HFFc6 (cell line): ENCODE data around the gene MAFF. TPM values are rescaled to one million over a fixed set of nuclear protein-coding genes. Genes with fewer than 3 reads are reported as not detected.

Experiments
- DNase-seq: peaks from one replicate; pipeline ENCODE4 v3.0.0-alpha.2; 2018
- H3K27ac Mint-ChIP-seq: 2 replicates; pipeline ENCODE4 v1.8.0; 2020; ENCODE audit warnings: mild to moderate bottlenecking, mixed read lengths
- H3K27me3 Mint-ChIP-seq: 2 replicates; pipeline ENCODE4 v1.8.0; 2021; ENCODE audit warnings: mild to moderate bottlenecking, moderate library complexity, mixed read lengths; ENCODE audit not compliant: insufficient read depth
- H3K36me3 Mint-ChIP-seq: 2 replicates; pipeline ENCODE4 v1.8.0; 2021; ENCODE audit warnings: low read depth, mixed read lengths
- H3K4me1 Mint-ChIP-seq: 2 replicates; pipeline ENCODE4 v1.8.0; 2020; ENCODE audit warnings: low read depth, mixed read lengths
- H3K4me3 Mint-ChIP-seq: 2 replicates; pipeline ENCODE4 v1.8.0; 2020; ENCODE audit warnings: mild to moderate bottlenecking, moderate library complexity, mixed read lengths
- H3K9me3 Mint-ChIP-seq: 2 replicates; pipeline ENCODE4 v1.8.0; 2020; ENCODE audit warnings: mild to moderate bottlenecking, mixed read lengths
- total RNA-seq, 6 experiments: library from RNA; stranded (reverse); fragmentation: NEBNext Ultra II Directional; extraction: Animal tissue kit (Norgen Biotek cat#: 25700); gene quantifications; 2 replicates in 1 of 6; 3 replicates in 5 of 6; pipeline ENCODE4 v1.2.3, GENCODE V29; 2021
- TF ChIP-seq, protein P1 (sequence below): fragments of 200-600 bp; sonication (generic); IDR thresholded peaks from 2 replicates; pipeline ENCODE4 v1.5.0; 2021; ENCODE audit warnings: antibody characterized with exemption, mild to moderate bottlenecking

MAFF gene
- total RNA-seq, 6 experiments from 2014 or later: 17.2 to 24.1 (median 22.8) TPM

DNA sequence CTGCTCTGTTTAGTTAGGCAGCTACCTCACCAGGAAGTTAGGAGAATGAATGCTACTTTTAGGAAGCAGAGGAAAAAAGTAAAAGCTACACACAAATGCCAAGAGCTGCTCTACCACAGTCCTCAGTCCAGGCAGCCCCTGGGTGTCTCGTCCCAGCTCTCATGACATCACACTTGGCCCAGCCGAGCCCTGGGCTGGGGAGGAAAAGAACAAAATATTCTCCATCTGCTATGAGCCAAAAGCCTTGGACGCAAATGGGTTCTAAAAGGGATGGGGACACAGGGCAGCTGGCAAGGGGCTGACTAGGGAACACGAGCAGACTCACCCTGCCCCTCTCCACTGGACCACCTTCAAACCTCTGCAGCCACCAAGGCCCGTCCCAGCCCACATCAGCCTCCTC lies 44.9 kb downstream of the MAFF start:
- Mint-ChIP-seq H3K36me3 (peaks cover 25% of the 10 kb centered on the region), H3K27me3 (peaks cover 2% of the 10 kb centered on the region; the same call in 1 of the 2 replicates), H3K27ac (no peak overlapping the region), H3K4me1 (peaks cover 15% of the 10 kb centered on the region), H3K9me3 (no peaks in the 10 kb centered on the region), H3K4me3 (no peak overlapping the region)
- TF ChIP-seq, protein P1, sequence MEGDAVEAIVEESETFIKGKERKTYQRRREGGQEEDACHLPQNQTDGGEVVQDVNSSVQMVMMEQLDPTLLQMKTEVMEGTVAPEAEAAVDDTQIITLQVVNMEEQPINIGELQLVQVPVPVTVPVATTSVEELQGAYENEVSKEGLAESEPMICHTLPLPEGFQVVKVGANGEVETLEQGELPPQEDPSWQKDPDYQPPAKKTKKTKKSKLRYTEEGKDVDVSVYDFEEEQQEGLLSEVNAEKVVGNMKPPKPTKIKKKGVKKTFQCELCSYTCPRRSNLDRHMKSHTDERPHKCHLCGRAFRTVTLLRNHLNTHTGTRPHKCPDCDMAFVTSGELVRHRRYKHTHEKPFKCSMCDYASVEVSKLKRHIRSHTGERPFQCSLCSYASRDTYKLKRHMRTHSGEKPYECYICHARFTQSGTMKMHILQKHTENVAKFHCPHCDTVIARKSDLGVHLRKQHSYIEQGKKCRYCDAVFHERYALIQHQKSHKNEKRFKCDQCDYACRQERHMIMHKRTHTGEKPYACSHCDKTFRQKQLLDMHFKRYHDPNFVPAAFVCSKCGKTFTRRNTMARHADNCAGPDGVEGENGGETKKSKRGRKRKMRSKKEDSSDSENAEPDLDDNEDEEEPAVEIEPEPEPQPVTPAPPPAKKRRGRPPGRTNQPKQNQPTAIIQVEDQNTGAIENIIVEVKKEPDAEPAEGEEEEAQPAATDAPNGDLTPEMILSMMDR: no peak
- DNase-seq: no peak

DNA sequence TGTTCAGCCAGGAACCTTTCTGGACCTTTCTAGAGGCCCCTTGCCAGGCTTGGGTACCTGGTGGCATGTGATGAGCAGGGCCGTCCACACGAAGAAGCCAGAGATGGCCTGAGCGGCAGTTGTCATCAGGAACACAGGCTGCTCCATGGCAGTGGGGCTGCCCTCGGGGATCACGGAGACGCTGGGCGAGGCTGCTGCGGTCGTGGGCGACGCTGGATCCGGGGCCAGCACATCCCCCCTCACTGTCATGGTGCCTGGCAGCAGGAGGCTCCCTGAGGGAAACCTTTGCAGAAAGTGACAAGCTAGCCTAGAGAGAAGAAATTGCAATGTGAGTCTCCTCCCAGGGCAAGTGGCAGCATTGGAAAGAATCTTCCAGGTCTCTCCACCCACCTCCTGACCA lies 45.9 kb downstream of the MAFF start:
- H3K27ac Mint-ChIP-seq: no peak overlapping the region
- no peaks in the 10 kb centered on the region for H3K9me3 Mint-ChIP-seq
- H3K36me3 Mint-ChIP-seq: peaks cover 25% of the 10 kb centered on the region
- peaks cover 2% of the 10 kb centered on the region; the same call in 1 of the 2 replicates for H3K27me3 Mint-ChIP-seq
- TF ChIP-seq, protein P1: no peak
- H3K4me3 Mint-ChIP-seq: no peak overlapping the region
- H3K4me1 Mint-ChIP-seq: peaks cover 11% of the 10 kb centered on the region
- DNase-seq: no peak

DNA sequence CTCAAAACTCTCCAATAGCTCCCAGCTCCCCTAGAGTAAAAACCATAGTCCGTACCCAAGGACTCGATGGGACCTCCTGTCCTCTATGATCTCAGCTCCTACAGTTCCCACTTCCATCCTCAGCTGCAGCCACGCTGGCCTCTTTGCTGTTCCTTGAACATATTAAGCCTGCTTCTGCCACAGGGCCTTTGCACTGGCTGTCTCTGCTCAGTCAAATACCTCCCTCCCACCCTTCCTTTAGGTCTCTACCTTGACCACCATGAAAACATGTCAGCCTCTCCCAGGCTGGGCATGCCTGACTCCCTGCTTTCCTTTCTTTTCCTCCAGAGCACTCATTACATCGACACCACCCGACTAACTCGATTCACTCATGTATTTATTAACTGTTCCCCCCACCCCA lies 46.5 kb downstream of the MAFF start:
- Mint-ChIP-seq H3K27ac (no peak overlapping the region; the same call in 1 of the 2 replicates), H3K4me3 (no peak overlapping the region), H3K36me3 (peaks cover 25% of the 10 kb centered on the region), H3K9me3 (no peaks in the 10 kb centered on the region), H3K27me3 (peaks cover 2% of the 10 kb centered on the region; the same call in 1 of the 2 replicates), H3K4me1 (peaks cover 10% of the 10 kb centered on the region)
- TF ChIP-seq, protein P1: no peak
- DNase-seq: no peak

DNA sequence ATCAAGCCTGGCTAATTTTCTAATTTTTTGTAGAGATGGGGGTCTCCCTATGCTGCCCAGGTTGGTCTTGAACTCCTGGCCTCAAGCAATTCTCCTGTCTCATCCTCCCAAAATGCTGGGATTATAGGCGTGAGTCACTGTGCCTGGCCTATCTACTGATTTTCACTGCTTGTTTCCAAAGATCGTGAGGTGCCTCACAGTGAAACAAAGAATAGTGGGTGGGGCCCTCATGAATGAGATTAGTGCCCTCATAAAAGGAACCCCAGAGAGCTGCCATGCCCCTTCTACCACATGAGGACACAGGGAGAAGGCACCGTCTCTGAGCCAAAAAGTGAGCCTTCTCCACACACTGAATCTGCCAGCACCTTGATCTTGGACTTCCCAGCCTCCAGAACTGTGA lies 47.5 kb downstream of the MAFF start:
- H3K27me3 Mint-ChIP-seq: peaks cover 2% of the 10 kb centered on the region; the same call in 1 of the 2 replicates
- H3K27ac Mint-ChIP-seq: no peak overlapping the region
- no peaks in the 10 kb centered on the region for H3K4me1 Mint-ChIP-seq
- TF ChIP-seq, protein P1: no peak
- H3K36me3 Mint-ChIP-seq: peaks cover 25% of the 10 kb centered on the region
- DNase-seq: no peak
- H3K4me3 Mint-ChIP-seq: no peak overlapping the region
- H3K9me3 Mint-ChIP-seq: no peaks in the 10 kb centered on the region

DNA sequence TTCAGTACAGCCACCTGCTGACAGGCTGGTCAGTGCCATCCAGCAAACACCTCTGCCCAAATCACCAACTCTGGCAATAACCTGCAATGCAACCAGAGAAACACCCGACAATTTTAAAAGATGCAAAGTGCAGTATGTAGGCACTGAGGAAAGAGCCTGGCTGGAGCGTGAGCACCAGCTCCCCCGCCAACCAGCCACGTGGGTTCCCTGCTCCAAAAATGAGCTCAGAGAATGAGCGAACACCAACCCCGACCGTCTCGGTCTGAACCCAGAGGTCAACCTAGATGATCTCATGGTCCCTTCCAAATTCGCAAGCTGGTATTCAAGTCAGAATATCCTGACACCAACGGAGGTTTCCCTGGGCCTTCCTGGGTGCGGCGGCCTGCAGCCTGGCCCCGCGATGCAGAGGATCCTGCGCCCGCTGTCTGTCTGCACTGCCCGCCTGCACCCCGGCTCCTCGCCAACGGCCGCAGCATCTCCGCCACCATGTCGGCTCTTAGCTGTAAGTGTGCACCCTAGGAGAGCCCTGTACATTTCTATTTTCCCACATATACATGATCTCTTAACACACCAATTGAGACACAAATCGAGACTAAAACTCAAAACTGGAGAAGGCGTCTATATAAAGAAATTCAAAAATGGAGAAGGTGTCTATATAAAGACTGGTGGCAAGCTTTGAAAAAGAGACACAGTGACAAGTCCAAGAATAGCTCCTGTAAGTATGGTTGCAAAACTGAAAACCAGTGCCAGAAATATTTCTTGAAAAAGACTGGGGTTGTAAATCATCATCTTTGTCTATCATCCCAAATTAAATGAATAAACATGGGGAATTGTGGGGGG lies 48.2 kb downstream of the MAFF start:
- no peak overlapping the region for H3K4me3 Mint-ChIP-seq
- H3K4me1 Mint-ChIP-seq: no peaks in the 10 kb centered on the region
- peaks cover 25% of the 10 kb centered on the region for H3K36me3 Mint-ChIP-seq
- no peak overlapping the region for H3K27ac Mint-ChIP-seq
- DNase-seq: no peak
- TF ChIP-seq, protein P1: no peak
- no peaks in the 10 kb centered on the region for H3K9me3 Mint-ChIP-seq
- peaks cover 2% of the 10 kb centered on the region; the same call in 1 of the 2 replicates for H3K27me3 Mint-ChIP-seq
